GM12874 (cell line): ENCODE data around the gene AKAP12.

ENCODE experiments used
- TF ChIP-seq, protein P1 (sequence below): IDR thresholded peaks from 2 replicates; pipeline ENCODE4 v1.5.1; 2011; ENCODE audit warnings: low read depth, mild to moderate bottlenecking, control low read depth, low read length, moderate library complexity; ENCODE audit not compliant: insufficient read depth

The AKAP12 gene

DNA sequence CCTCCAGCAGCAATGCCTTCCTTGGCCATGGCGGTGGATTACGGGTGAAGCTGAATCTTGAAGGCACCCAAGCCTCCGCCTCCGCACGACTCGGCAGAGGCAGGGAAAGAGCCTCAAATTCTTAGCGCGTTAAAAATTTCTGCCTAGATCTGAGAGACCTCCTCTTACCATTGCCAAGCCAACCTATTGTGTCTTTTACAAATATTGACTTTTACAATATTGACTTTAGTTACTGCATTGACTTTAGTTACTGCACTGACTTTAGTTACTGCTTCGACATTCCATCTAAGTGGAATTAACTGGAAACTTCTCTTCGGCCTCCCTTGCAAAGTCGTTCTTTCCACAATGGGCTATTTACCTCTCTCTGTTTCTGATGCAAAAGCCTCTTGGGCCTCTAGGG is 13.8 kb upstream of the AKAP12 start:
- TF ChIP-seq, protein P1, sequence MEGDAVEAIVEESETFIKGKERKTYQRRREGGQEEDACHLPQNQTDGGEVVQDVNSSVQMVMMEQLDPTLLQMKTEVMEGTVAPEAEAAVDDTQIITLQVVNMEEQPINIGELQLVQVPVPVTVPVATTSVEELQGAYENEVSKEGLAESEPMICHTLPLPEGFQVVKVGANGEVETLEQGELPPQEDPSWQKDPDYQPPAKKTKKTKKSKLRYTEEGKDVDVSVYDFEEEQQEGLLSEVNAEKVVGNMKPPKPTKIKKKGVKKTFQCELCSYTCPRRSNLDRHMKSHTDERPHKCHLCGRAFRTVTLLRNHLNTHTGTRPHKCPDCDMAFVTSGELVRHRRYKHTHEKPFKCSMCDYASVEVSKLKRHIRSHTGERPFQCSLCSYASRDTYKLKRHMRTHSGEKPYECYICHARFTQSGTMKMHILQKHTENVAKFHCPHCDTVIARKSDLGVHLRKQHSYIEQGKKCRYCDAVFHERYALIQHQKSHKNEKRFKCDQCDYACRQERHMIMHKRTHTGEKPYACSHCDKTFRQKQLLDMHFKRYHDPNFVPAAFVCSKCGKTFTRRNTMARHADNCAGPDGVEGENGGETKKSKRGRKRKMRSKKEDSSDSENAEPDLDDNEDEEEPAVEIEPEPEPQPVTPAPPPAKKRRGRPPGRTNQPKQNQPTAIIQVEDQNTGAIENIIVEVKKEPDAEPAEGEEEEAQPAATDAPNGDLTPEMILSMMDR = no peak

DNA sequence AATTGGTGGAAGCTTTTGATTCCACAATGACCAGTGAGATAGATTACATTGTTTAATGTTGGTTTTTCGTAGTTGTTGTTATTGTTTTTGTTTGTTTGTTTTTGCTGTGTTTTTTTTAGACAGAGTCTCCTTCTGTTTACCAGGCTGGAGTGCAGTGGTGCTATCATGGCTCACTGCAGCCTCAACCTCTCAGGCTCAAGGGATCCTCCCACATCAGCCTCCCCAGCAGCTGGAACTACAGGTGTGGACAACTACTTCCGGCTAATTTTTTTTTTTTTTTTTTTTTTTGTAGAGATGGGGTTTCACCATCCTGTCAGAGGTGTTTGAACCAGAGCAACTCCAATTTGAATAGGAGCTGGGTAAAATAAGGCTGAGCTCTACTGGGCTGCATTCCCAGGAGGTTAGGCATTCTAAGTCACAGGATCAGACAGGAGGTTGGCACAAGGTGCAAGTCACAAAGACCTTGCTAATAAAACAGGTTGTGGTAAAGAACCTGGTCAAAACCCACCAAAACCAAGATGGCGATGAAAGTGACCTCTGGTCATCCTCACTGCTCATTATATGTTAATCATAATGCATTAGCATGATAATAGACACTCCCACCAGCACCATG is 10.9 kb upstream of the AKAP12 start:
- TF ChIP-seq, protein P1 = no peak

DNA sequence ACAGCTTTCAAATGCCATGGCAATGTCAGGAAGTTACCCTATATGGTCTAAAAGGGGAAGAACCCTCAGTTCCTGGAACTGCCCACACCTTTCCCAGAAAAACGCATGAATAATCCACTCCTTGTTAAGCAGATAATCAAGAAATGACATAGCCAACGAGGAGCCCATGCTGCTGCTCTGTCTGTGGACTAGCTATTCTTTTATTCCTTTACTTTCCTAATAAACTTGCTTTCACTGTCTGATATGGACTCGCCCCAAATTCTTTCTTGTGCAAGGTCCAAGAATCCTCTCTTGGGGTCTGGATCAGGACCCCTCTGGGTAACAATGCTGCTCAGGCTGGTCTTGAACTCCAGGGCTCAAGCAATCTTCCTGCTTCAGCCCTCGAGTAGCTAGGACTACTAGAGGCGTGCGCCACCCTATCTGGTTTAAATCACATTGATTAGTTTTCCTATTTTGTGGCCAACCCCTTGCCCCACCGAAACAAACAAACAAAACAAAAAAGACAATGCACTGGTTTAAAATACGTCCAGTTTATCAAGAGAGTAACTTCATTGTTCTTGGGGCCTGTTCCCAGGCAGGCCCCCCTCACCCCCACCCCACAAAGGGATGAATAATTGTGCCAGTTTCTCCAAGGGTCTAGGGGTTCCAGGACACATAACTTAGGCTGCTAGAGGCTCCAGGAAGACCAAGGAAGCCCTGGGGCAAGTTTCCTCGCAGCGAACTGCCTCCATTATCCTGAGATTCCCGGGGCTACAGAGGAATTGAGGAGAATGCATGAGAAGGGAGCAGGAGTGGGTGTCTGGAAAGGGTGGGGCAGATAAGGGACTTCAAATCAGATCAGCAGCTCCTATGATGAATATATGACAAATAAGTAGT is 10.1 kb upstream of the AKAP12 start:
- TF ChIP-seq, protein P1 = no peak

DNA sequence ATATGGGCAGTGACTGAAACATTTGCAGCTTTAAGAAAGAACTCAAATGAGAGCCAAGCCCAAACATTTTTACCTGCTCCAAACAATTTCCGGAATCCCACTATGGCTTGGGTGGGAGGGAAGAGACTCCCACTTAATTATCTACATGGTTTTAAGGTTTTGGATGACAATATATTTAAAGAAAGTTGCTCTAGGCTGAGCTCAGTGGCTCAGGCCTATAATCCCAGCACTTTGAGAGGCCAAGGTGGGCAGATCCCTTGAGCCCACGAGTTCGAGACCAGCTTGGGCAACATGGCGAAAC is 9.5 kb upstream of the AKAP12 start:
- TF ChIP-seq, protein P1 = no peak

DNA sequence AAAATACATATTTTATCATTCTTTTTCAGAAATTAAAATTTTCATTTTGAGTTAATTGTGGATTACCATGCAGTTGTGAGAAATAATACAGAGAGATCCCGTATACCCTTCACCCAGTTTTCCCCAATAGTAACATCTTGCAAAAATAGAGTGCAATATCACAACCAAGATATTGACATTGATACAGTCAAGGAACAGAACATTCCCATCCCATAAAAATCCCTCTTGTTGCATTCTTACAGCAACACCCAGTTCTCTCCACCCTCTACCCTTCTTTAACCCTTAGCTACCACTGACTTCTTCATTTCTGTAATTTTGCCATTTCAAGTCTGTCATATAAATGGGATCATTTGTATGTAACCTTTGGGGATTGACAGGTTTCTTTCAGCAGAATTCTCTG is 6.9 kb upstream of the AKAP12 start:
- TF ChIP-seq, protein P1 = no peak

DNA sequence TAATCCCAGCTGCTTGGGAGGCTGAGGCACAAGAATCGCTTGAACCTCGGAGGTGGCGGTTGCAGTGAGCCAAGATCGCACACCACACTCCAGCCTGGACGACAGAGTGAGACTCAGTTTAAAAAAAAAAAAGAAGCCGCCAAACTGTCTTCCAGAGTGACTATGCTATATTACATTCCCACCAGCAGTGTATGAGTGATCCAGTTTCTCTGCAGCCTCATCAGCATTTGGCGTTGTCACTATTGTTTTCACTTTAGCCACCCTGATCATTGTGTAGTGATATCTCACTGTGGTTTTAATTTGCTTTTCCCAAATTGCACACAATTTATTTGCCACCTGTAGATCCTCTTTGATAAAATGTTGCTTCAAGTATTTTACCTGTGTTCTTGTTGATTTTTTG is 6.0 kb upstream of the AKAP12 start:
- TF ChIP-seq, protein P1 = no peak

DNA sequence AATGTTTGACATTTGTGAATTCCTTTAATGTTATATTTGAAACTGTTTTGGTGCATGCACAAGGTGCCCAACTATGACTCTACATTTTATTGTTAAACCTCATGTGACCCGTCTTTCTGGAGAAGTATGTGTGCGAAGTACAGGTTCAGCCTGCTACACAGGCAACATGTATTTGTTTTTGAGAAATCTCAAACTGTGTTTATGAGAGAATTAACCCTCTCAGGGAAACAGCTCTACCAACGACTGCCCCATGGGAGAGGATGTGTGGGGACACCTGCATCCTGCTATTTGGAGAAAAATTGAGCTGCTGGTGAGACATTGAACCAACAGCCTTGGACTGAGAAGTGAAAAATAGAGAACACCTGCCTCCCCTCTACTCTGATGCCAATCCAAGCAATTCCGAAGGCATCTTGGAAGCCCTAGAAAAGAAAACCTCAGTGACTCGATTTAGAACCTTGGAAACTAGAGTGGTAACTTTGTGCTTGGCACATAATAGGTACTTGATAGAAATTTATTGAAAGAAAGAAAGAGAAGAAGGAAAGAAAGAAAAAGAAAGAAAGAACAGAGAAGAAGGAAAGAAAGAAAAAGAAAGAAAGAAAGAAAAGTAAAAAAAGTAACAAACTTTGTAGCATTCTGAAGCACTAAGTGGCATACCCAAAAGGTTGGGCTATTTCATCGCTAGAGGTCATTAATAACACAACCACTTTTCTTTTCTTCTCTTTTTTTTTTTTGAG is 2.9 kb upstream of the AKAP12 start:
- TF ChIP-seq, protein P1 = no peak
